ENCODE data around the gene ABTB2. TPM values are rescaled to one million over a fixed set of nuclear protein-coding genes. Genes with fewer than 3 reads are reported as not detected.

The ABTB2 gene
- total RNA-seq, 1 experiment from 2014 or later, result 3.6 TPM

GRCh38 chr11:34397811-34398210 lies 40.0 kb upstream of the ABTB2 start:
- POLR2A ChIA-PET, result no interaction called here

GRCh38 chr11:34397120-34397519 lies 39.3 kb upstream of the ABTB2 start:
- no TSS peak for BruUV-seq (replicated peaks)
- Mint-ChIP-seq H3K4me1 (ENCODE audit: low read depth, unreplicated experiment) (no peaks in the 10 kb centered on the region), H3K4me3 (ENCODE audit: unreplicated experiment) (no peak overlapping the region), H3K36me3 (ENCODE audit: insufficient read depth, unreplicated experiment) (no peaks in the 10 kb centered on the region), H3K9me3 (ENCODE audit: unreplicated experiment) (peaks cover 14% of the 10 kb centered on the region), H3K27ac (ENCODE audit: unreplicated experiment) (no peak overlapping the region), H3K27me3 (ENCODE audit: insufficient read depth, unreplicated experiment) (peaks cover 2% of the 10 kb centered on the region)
- TF ChIP-seq CTCF (IDR thresholded peaks at IDR 0.05; ENCODE audit: insufficient read depth in 1 of 2, low read depth in 1 of 2, low read length in 1 of 2, severe bottlenecking in 1 of 2, unreplicated experiment in 1 of 2), result no peak
- Histone ChIP-seq H3K9me3 (no peaks in the 10 kb centered on the region), H3K36me3 (ENCODE audit: control insufficient read depth, insufficient read depth, low read length) (no peaks in the 10 kb centered on the region), H3K4me1 (no peaks in the 10 kb centered on the region), H3K27me3 (replicated peaks; ENCODE audit: control insufficient read depth, insufficient read depth, low read length) (no peaks in the 10 kb centered on the region), H3K4me3 (ENCODE audit: low read depth, low read length) (no peak overlapping the region)
- POLR2A ChIA-PET, result no interaction called here
- intact Hi-C loops (cut with micrococcal nuclease; ENCODE audit: unreplicated experiment), result no loop called here
- DNase-seq, result no peak
- CTCF ChIA-PET, result no interaction called here

More at GRCh38 chr11:34397811-34398210, 40.0 kb upstream of the ABTB2 start:
- CTCF ChIA-PET, result no interaction called here
- Histone ChIP-seq H3K36me3 (ENCODE audit: control insufficient read depth, insufficient read depth, low read length) (no peaks in the 10 kb centered on the region), H3K9me3 (no peaks in the 10 kb centered on the region), H3K4me3 (ENCODE audit: low read depth, low read length) (no peak overlapping the region), H3K27me3 (replicated peaks; ENCODE audit: control insufficient read depth, insufficient read depth, low read length) (no peaks in the 10 kb centered on the region), H3K4me1 (no peaks in the 10 kb centered on the region)
- intact Hi-C loops (cut with micrococcal nuclease; ENCODE audit: unreplicated experiment), result no loop called here
- Mint-ChIP-seq H3K36me3 (ENCODE audit: insufficient read depth, unreplicated experiment) (no peaks in the 10 kb centered on the region), H3K4me1 (ENCODE audit: low read depth, unreplicated experiment) (no peaks in the 10 kb centered on the region), H3K27ac (ENCODE audit: unreplicated experiment) (no peak overlapping the region), H3K4me3 (ENCODE audit: unreplicated experiment) (no peak overlapping the region), H3K27me3 (ENCODE audit: insufficient read depth, unreplicated experiment) (no peaks in the 10 kb centered on the region), H3K9me3 (ENCODE audit: unreplicated experiment) (peaks cover 14% of the 10 kb centered on the region)
- DNase-seq, result no peak
- no TSS peak for BruUV-seq (replicated peaks)
- no peak for TF ChIP-seq CTCF (IDR thresholded peaks at IDR 0.05; ENCODE audit: insufficient read depth in 1 of 2, low read depth in 1 of 2, low read length in 1 of 2, severe bottlenecking in 1 of 2, unreplicated experiment in 1 of 2)

GRCh38 chr11:34395916-34396550 lies 38.2 kb upstream of the ABTB2 start:
- Histone ChIP-seq H3K36me3 (ENCODE audit: control insufficient read depth, insufficient read depth, low read length) (no peaks in the 10 kb centered on the region), H3K4me1 (no peaks in the 10 kb centered on the region), H3K4me3 (ENCODE audit: low read depth, low read length) (no peak overlapping the region), H3K9me3 (no peaks in the 10 kb centered on the region), H3K27me3 (replicated peaks; ENCODE audit: control insufficient read depth, insufficient read depth, low read length) (no peaks in the 10 kb centered on the region)
- Mint-ChIP-seq H3K27ac (ENCODE audit: unreplicated experiment) (no peak overlapping the region), H3K4me1 (ENCODE audit: low read depth, unreplicated experiment) (no peaks in the 10 kb centered on the region), H3K36me3 (ENCODE audit: insufficient read depth, unreplicated experiment) (no peaks in the 10 kb centered on the region), H3K27me3 (ENCODE audit: insufficient read depth, unreplicated experiment) (peaks cover 7% of the 10 kb centered on the region), H3K4me3 (ENCODE audit: unreplicated experiment) (no peak overlapping the region), H3K9me3 (ENCODE audit: unreplicated experiment) (peaks cover 14% of the 10 kb centered on the region)
- intact Hi-C loops (cut with micrococcal nuclease; ENCODE audit: unreplicated experiment), result no loop called here
- no peak for DNase-seq
- no TSS peak for BruUV-seq (replicated peaks)
- TF ChIP-seq CTCF (IDR thresholded peaks at IDR 0.05; ENCODE audit: insufficient read depth in 1 of 2, low read depth in 1 of 2, low read length in 1 of 2, severe bottlenecking in 1 of 2, unreplicated experiment in 1 of 2), result no peak
- CTCF ChIA-PET, result no interaction called here
- POLR2A ChIA-PET, result no interaction called here

Data from Caco-2 (cell line).